Measurements from ENCODE around the gene C18orf63. TPM values are rescaled to one million over a fixed set of nuclear protein-coding genes. Genes with fewer than 3 reads are reported as not detected.

The C18orf63 gene
- total and polyA plus RNA-seq, 8 donors = 0.16 to 0.26 TPM; not detected in 6

DNA sequence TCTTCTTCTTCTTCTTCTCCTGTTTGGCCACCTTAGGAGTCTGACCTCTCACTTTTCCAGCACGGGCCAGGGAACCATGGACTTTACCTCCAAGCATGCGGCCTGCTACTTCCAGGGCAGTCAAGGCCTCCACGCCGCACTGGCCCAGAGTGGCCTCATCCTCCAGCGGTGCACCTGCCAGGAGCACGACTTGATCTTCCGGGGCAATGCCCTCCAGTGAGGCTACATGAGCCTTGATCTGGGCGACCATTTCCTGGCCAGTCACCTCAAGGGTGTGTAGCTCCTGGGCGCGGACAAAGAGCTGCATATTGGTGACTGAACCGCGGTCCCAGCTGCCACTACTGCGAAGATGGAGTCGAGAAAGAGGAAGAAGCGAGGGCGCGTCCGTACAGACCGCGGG, 74.4 kb downstream of the C18orf63 start:
- H3K27me3 ChIP-seq = no peaks in the 10 kb centered on the region
- H3K4me3 ChIP-seq = no peak overlapping the region
- intact Hi-C loops (cut with DNase I) = no loop called here
- TF ChIP-seq, protein P1, sequence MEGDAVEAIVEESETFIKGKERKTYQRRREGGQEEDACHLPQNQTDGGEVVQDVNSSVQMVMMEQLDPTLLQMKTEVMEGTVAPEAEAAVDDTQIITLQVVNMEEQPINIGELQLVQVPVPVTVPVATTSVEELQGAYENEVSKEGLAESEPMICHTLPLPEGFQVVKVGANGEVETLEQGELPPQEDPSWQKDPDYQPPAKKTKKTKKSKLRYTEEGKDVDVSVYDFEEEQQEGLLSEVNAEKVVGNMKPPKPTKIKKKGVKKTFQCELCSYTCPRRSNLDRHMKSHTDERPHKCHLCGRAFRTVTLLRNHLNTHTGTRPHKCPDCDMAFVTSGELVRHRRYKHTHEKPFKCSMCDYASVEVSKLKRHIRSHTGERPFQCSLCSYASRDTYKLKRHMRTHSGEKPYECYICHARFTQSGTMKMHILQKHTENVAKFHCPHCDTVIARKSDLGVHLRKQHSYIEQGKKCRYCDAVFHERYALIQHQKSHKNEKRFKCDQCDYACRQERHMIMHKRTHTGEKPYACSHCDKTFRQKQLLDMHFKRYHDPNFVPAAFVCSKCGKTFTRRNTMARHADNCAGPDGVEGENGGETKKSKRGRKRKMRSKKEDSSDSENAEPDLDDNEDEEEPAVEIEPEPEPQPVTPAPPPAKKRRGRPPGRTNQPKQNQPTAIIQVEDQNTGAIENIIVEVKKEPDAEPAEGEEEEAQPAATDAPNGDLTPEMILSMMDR (IDR thresholded peaks at IDR 0.05) = no peak
- peaks cover 0 to 9% of the 10 kb centered on the region in 2 donors for H3K4me1 ChIP-seq
- no peak for ATAC-seq
- H3K36me3 ChIP-seq = no peaks in the 10 kb centered on the region
- DNase-seq = no peak
- H3K9me3 ChIP-seq = no peaks in the 10 kb centered on the region
- H3K27ac ChIP-seq = no peak overlapping the region

DNA sequence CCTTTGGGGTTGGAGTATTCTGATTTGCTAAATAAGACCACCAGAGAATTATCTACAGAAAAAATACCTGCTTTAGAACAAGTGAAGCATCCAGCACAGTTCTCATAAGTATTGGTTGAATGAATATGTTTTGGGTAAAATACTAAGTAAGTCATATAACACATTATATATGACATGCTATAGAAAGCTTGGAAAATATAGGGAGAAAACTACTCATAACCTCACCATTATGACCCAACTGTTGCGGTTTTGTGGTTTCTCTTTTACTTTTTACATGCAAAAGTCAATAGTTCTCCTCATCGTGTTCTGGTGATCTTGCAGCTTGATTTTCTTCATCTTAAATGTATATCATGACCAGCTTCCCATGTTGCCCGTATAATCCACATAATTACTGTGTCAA, 75.3 kb downstream of the C18orf63 start:
- ATAC-seq (no peak), DNase-seq (no peak)
- Histone ChIP-seq H3K9me3 (no peaks in the 10 kb centered on the region), H3K36me3 (no peaks in the 10 kb centered on the region), H3K27me3 (no peaks in the 10 kb centered on the region), H3K27ac (no peak overlapping the region), H3K4me3 (no peak overlapping the region), H3K4me1 (peaks cover 2 to 12% of the 10 kb centered on the region in 2 donors)
- intact Hi-C loops (cut with DNase I) = no loop called here
- TF ChIP-seq, protein P1 (IDR thresholded peaks at IDR 0.05) = no peak

DNA sequence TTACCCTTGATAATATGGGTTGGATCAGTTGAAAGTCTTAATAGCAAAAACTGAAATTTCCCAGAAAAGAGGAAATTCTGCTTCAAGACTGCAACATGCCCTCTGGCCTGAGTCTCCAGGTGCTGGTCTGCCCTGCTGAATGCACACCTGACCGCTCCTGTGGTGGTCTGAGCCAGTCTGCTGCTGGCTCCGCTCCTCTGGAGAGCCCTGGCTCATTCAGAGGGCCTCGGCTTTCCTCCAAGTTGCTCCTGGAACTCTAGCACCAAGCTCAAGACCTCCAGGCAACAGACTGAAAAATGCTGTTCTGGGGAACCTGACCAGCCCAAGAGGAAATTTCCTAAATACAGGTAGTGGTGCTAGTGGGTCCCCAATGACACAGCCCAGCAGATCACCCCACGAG, 76.7 kb downstream of the C18orf63 start:
- H3K36me3 ChIP-seq = no peaks in the 10 kb centered on the region
- TF ChIP-seq, protein P1 (IDR thresholded peaks at IDR 0.05) = no peak
- ATAC-seq (no peak), DNase-seq (no peak)
- no peaks in the 10 kb centered on the region for H3K27me3 ChIP-seq
- H3K9me3 ChIP-seq = no peaks in the 10 kb centered on the region
- peaks cover 11 to 26% of the 10 kb centered on the region in 2 donors for H3K4me1 ChIP-seq
- intact Hi-C loops (cut with DNase I) = no loop called here
- H3K27ac ChIP-seq = no peak overlapping the region
- no peak overlapping the region for H3K4me3 ChIP-seq

DNA sequence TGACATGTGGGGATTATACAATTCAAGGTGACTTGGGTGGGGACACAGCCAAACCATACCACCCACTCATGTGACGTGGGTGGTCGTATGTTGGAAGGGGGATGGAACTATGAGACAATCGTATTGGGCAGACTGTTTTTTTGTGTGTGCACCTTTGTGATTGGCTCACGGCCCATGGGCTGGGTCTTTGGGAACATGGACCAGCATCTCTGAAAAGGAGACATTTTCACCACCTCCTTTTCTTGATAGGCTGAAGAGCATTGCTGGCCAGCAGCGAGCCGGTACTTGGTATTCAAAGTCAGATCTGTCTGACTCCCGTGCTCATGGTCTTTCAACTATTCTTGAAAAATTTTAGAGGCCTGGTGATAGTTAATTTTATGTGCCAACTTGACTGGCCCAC, 79.4 kb downstream of the C18orf63 start:
- Histone ChIP-seq H3K4me3 (no peak overlapping the region), H3K9me3 (no peaks in the 10 kb centered on the region), H3K27me3 (no peaks in the 10 kb centered on the region), H3K4me1 (peaks cover 11 to 44% of the 10 kb centered on the region in 2 donors), H3K36me3 (no peaks in the 10 kb centered on the region), H3K27ac (no peak overlapping the region)
- DNase-seq (no peak), ATAC-seq (no peak)
- intact Hi-C loops (cut with DNase I) = no loop called here
- TF ChIP-seq, protein P1 (IDR thresholded peaks at IDR 0.05) = no peak

DNA sequence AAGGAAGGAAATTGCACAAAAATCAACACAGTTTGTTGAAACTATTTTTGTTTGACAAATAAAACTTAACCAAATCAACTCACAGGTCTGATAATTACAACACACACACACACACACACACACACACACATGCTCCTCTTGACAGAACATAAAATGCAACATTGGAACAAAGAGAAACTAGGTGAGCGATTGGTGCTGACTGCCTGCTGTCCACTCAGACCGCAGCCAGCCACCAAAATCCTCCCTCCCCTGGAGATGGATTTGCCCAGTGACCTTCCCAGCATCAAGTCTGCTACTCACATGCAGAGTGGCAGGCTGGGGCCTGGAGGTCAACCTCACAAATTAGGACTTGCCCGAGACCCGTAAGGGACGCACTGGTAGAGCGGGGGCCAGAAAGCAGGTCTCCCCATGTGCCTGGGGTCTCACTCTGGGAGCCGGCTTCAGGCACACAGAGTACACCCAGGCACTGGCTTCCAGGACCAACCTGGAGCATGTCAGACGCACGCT, 80.1 kb downstream of the C18orf63 start:
- H3K4me1 ChIP-seq = peaks cover 11 to 38% of the 10 kb centered on the region in 2 donors
- H3K27me3 ChIP-seq = no peaks in the 10 kb centered on the region
- ATAC-seq (peak; percentile 52), DNase-seq (peak in 1 of 4 donors; percentile 49)
- intact Hi-C loops (cut with DNase I) = no loop called here
- TF ChIP-seq, protein P1 (IDR thresholded peaks at IDR 0.05) = no peak
- H3K4me3 ChIP-seq = no peak overlapping the region
- H3K27ac ChIP-seq = peak overlapping the region; percentile 6 to 18
- H3K36me3 ChIP-seq = no peaks in the 10 kb centered on the region
- no peaks in the 10 kb centered on the region for H3K9me3 ChIP-seq

All from left lung (tissue), 10 donors.